Choroid plexus epithelial cell (primary cell): ENCODE measurements around the gene POMT2.

Source experiments
- DNase-seq: peaks from one replicate; pipeline ENCODE4 v3.0.0-alpha.2; 2010; ENCODE audit warnings: low read depth
- H3K4me3 ChIP-seq: 2 replicates; pipeline ENCODE4 v1.5.1; 2011; ENCODE audit warnings: low read depth, mild to moderate bottlenecking, control low read depth, low read length, moderate library complexity
- TF ChIP-seq, protein P1 (sequence below): conservative IDR thresholded peaks from 2 replicates; pipeline ENCODE4 v1.5.1; 2011; ENCODE audit warnings: low read depth, mild to moderate bottlenecking, control low read depth, inconsistent platforms, low read length, moderate library complexity

Gene POMT2

GRCh38 chr14:77236814-77237213, 83.9 kb downstream of the POMT2 start:
- no peak overlapping the region for H3K4me3 ChIP-seq
- DNase-seq = no peak
- TF ChIP-seq, protein P1, sequence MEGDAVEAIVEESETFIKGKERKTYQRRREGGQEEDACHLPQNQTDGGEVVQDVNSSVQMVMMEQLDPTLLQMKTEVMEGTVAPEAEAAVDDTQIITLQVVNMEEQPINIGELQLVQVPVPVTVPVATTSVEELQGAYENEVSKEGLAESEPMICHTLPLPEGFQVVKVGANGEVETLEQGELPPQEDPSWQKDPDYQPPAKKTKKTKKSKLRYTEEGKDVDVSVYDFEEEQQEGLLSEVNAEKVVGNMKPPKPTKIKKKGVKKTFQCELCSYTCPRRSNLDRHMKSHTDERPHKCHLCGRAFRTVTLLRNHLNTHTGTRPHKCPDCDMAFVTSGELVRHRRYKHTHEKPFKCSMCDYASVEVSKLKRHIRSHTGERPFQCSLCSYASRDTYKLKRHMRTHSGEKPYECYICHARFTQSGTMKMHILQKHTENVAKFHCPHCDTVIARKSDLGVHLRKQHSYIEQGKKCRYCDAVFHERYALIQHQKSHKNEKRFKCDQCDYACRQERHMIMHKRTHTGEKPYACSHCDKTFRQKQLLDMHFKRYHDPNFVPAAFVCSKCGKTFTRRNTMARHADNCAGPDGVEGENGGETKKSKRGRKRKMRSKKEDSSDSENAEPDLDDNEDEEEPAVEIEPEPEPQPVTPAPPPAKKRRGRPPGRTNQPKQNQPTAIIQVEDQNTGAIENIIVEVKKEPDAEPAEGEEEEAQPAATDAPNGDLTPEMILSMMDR = no peak

- H3K4me3 ChIP-seq = no peak overlapping the region
- DNase-seq = no peak
- TF ChIP-seq, protein P1 = no peak
Measured at GRCh38 chr14:77231721-77232120, 89.0 kb downstream of the POMT2 start.

DNA sequence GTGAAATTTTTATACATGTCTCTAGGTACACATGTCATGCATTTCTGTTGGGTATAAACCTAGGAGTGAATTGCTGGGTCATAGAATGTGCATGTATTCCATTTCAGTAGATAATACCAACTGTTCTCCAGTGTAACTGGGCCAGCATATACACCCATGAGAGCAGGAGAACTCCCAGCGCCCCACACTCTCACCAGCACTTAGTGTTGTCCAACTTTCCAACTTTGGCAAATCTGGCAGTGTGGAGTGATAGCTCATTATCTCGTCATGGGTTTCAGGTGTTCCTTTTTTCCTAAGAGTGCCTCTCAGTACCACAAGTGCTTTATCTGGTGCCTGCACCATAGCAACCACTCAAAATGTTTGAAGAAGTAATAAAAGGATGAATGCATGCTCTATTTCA, 89.8 kb downstream of the POMT2 start:
- H3K4me3 ChIP-seq = no peak overlapping the region
- TF ChIP-seq, protein P1 = no peak
- DNase-seq = no peak

- TF ChIP-seq, protein P1 = no peak
- no peak for DNase-seq
- no peak overlapping the region for H3K4me3 ChIP-seq
Measured at GRCh38 chr14:77228056-77228455, 92.6 kb downstream of the POMT2 start.

- H3K4me3 ChIP-seq = no peak overlapping the region
- TF ChIP-seq, protein P1 = no peak
- DNase-seq = no peak
Measured at GRCh38 chr14:77225892-77226557, 94.7 kb downstream of the POMT2 start.

GRCh38 chr14:77225254-77225653, 95.4 kb downstream of the POMT2 start:
- no peak for DNase-seq
- TF ChIP-seq, protein P1 = no peak

More at GRCh38 chr14:77225254-77225653, 95.4 kb downstream of the POMT2 start:
- H3K4me3 ChIP-seq = no peak overlapping the region
